Neural cell (in vitro differentiated cells): Measurements from ENCODE around the gene CUBN.

Experiments
- EP300 ChIP-seq: fragments of 450-650 bp; conservative IDR thresholded peaks from 2 replicates; pipeline ENCODE4 v1.6.1; 2014; ENCODE audit warnings: antibody characterized with exemption, mild to moderate bottlenecking, moderate library complexity; ENCODE audit not compliant: poor library complexity, severe bottlenecking
- EZH2 ChIP-seq: fragments of 200-600, 300-800 bp; shearing (Covaris generic), sonication (generic); IDR thresholded peaks from 2 replicates; pipeline ENCODE4 v1.6.1; 2014; ENCODE audit warnings: antibody characterized with exemption, low read length, borderline replicate concordance, mild to moderate bottlenecking; ENCODE audit not compliant: insufficient read depth, poor library complexity, severe bottlenecking
- MXI1 ChIP-seq: fragments of 450-650 bp; conservative IDR thresholded peaks from 2 replicates; pipeline ENCODE4 v1.6.1; 2014; ENCODE audit warnings: antibody characterized with exemption, mild to moderate bottlenecking; ENCODE audit not compliant: poor library complexity, severe bottlenecking
- POLR2AphosphoS5 ChIP-seq: IDR thresholded peaks from 2 replicates; pipeline ENCODE4 v1.6.1; 2012
- RAD21 ChIP-seq: fragments of 450-650 bp; conservative IDR thresholded peaks from 2 replicates; pipeline ENCODE4 v1.6.1; 2014; ENCODE audit warnings: antibody characterized with exemption, mild to moderate bottlenecking, moderate library complexity
- SMC3 ChIP-seq: fragments of 450-650 bp; conservative IDR thresholded peaks from 2 replicates; pipeline ENCODE4 v1.6.1; 2014; ENCODE audit warnings: antibody characterized with exemption, mild to moderate bottlenecking, moderate library complexity; ENCODE audit not compliant: poor library complexity
- TAF1 ChIP-seq: IDR thresholded peaks from 2 replicates; pipeline ENCODE4 v1.6.1; 2012; ENCODE audit warnings: low read depth
- TF ChIP-seq, protein P1 (sequence below): fragments of 450-650 bp; IDR thresholded peaks from 2 replicates; pipeline ENCODE4 v1.5.1; 2014; ENCODE audit warnings: antibody characterized with exemption, mild to moderate bottlenecking, moderate library complexity; ENCODE audit not compliant: poor library complexity, severe bottlenecking
- TF ChIP-seq, protein P2 (sequence below): IDR thresholded peaks from 2 replicates; pipeline ENCODE4 v1.6.1; 2012; ENCODE audit warnings: borderline replicate concordance

DNA sequence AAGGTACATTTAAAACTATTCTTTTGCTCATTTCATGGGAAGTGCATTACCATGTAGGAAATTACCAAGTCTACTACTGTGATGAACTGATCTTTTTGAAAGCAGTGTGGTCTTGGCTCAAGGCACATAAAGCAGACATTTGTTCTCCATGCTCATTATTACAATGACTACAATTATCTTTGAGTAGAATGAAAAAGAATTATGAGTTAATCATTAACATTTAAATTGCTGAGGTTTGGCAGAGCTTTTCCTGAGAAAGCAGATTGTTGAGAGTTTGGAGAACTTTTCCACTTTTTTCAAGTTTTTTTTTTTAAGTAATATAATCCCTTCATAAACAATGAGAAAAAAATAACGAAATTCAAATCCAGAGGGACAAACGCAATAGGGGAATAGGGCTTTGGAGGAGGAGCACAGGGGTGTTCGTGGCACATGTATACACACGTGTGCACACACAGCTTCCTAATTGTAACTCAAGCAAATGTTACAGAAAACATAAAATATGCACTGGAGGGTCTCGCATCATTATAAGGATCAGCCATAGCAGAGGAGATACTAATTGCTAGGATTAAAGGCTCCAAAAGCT lies 8.9 kb upstream of the CUBN start:
- TF ChIP-seq EP300 (no peak), MXI1 (no peak), TAF1 (no peak), EZH2 (no peak), RAD21 (no peak), POLR2AphosphoS5 (no peak), SMC3 (no peak)
- TF ChIP-seq, protein P1, sequence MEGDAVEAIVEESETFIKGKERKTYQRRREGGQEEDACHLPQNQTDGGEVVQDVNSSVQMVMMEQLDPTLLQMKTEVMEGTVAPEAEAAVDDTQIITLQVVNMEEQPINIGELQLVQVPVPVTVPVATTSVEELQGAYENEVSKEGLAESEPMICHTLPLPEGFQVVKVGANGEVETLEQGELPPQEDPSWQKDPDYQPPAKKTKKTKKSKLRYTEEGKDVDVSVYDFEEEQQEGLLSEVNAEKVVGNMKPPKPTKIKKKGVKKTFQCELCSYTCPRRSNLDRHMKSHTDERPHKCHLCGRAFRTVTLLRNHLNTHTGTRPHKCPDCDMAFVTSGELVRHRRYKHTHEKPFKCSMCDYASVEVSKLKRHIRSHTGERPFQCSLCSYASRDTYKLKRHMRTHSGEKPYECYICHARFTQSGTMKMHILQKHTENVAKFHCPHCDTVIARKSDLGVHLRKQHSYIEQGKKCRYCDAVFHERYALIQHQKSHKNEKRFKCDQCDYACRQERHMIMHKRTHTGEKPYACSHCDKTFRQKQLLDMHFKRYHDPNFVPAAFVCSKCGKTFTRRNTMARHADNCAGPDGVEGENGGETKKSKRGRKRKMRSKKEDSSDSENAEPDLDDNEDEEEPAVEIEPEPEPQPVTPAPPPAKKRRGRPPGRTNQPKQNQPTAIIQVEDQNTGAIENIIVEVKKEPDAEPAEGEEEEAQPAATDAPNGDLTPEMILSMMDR = no peak
- TF ChIP-seq, protein P2, sequence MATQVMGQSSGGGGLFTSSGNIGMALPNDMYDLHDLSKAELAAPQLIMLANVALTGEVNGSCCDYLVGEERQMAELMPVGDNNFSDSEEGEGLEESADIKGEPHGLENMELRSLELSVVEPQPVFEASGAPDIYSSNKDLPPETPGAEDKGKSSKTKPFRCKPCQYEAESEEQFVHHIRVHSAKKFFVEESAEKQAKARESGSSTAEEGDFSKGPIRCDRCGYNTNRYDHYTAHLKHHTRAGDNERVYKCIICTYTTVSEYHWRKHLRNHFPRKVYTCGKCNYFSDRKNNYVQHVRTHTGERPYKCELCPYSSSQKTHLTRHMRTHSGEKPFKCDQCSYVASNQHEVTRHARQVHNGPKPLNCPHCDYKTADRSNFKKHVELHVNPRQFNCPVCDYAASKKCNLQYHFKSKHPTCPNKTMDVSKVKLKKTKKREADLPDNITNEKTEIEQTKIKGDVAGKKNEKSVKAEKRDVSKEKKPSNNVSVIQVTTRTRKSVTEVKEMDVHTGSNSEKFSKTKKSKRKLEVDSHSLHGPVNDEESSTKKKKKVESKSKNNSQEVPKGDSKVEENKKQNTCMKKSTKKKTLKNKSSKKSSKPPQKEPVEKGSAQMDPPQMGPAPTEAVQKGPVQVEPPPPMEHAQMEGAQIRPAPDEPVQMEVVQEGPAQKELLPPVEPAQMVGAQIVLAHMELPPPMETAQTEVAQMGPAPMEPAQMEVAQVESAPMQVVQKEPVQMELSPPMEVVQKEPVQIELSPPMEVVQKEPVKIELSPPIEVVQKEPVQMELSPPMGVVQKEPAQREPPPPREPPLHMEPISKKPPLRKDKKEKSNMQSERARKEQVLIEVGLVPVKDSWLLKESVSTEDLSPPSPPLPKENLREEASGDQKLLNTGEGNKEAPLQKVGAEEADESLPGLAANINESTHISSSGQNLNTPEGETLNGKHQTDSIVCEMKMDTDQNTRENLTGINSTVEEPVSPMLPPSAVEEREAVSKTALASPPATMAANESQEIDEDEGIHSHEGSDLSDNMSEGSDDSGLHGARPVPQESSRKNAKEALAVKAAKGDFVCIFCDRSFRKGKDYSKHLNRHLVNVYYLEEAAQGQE = no peak
